UCSD-AML1 (cell line): ENCODE data around the gene ELK1.
A peak's percentile ranks its signal among the peaks of the same experiment; 100 is the strongest.

Experiments used
- DNase-seq: peaks from one replicate; lab custom pipeline; 2025; ENCODE audit not compliant: unreplicated experiment; lab: John Stamatoyannopoulos, UW

The ELK1 gene

GRCh38 chrX:47646636-47647035, 3.7 kb downstream of the ELK1 start:
- no peak for DNase-seq

- no peak for DNase-seq
These were observed 4.8 kb downstream of the ELK1 start for GRCh38 chrX:47645530-47645929.

- no peak for DNase-seq
These were observed 5.7 kb downstream of the ELK1 start for GRCh38 chrX:47644557-47645091.

- no peak for DNase-seq
These were observed 6.4 kb downstream of the ELK1 start for GRCh38 chrX:47643926-47644325.

GRCh38 chrX:47638816-47639215, 11.5 kb downstream of the ELK1 start:
- DNase-seq = no peak

GRCh38 chrX:47637546-47638195, 12.7 kb downstream of the ELK1 start:
- peak; percentile 80 for DNase-seq

GRCh38 chrX:47634871-47635575, 15.3 kb downstream of the ELK1 start:
- no peak for DNase-seq

- DNase-seq = no peak
These were observed 16.4 kb downstream of the ELK1 start for GRCh38 chrX:47633689-47634590.

- no peak for DNase-seq
These were observed 17.7 kb downstream of the ELK1 start for GRCh38 chrX:47632666-47633065.

- DNase-seq = no peak
These were observed 18.7 kb downstream of the ELK1 start for GRCh38 chrX:47631676-47632075.

- DNase-seq = peak; percentile 70
These were observed 20.8 kb downstream of the ELK1 start, which contains the start of gene CFP for GRCh38 chrX:47629419-47630200. CFP (minus strand) TSS chrX:47629930; CDS start chrX:47629844, 86 bp downstream.

GRCh38 chrX:47628982-47629381, 21.4 kb downstream of the ELK1 start:
- no peak for DNase-seq

- DNase-seq = no peak
These were observed 25.0 kb downstream of the ELK1 start for GRCh38 chrX:47625365-47625764.

- no peak for DNase-seq
These were observed 26.8 kb downstream of the ELK1 start for GRCh38 chrX:47623540-47624027.

- DNase-seq = no peak
These were observed 28.5 kb downstream of the ELK1 start for GRCh38 chrX:47621851-47622250.

GRCh38 chrX:47620303-47620685, 30.1 kb downstream of the ELK1 start:
- no peak for DNase-seq

GRCh38 chrX:47619486-47620302, 30.7 kb downstream of the ELK1 start, which contains the start of gene SYN1:
SYN1 (minus strand) TSS chrX:47619857; CDS start chrX:47619728, 129 bp downstream.
- DNase-seq = peak; percentile 75

GRCh38 chrX:47618923-47619485, 31.4 kb downstream of the ELK1 start:
- DNase-seq = no peak

- DNase-seq = no peak
These were observed 35.7 kb downstream of the ELK1 start for GRCh38 chrX:47614618-47615017.
